ENCODE data around the gene PGM3.

DNA sequence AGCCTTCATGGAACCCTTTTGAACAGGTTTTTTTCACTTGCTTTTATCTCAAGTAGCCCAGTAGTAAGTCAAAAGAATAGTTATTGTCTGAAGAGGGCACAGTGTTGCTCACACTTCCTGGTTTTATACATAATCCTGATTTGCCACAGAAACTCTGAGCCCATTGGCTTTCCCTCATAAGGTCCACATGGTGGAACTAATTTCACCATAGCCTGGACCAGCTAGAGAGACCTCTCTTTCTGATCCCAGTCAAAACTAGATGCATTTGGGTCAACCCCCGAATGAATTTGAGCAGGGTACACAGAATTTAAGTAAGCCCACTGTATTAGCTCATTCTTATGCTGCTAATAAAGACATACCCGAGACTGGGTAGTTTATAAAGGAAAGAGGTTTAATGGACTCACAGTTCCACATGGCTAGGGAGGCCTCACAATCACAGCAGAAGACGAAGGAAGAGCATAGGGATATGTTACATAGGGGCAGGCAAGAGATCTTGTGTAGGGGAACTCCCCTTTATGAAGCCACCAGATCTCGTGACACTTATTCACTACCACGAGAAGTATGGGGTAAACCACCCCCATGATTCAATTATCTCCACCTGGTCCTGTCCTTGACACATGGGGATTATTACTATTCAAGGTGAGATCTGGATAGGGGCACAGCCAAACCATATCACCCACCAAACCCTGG lies 6.3 kb upstream of the PGM3 start:
- TF ChIP-seq TCF4 (CRISPR knock-in tag; IDR thresholded peaks at IDR 0.05; ENCODE audit: borderline replicate concordance) (no peak), POU6F1 (CRISPR knock-in tag; IDR thresholded peaks at IDR 0.05; ENCODE audit: borderline replicate concordance, low read depth) (no peak), PATZ1 (CRISPR knock-in tag; IDR thresholded peaks at IDR 0.05; ENCODE audit: borderline replicate concordance) (no peak), RARB (CRISPR knock-in tag; IDR thresholded peaks at IDR 0.05) (no peak), ZFP3 (CRISPR knock-in tag; IDR thresholded peaks at IDR 0.05) (no peak), ARNTL (CRISPR knock-in tag; IDR thresholded peaks at IDR 0.05; ENCODE audit: borderline replicate concordance, low read depth) (no peak), ZNF70 (CRISPR knock-in tag; IDR thresholded peaks at IDR 0.05) (no peak), ESRRG (CRISPR knock-in tag; IDR thresholded peaks at IDR 0.05) (no peak)
- TF ChIP-seq, protein P1, sequence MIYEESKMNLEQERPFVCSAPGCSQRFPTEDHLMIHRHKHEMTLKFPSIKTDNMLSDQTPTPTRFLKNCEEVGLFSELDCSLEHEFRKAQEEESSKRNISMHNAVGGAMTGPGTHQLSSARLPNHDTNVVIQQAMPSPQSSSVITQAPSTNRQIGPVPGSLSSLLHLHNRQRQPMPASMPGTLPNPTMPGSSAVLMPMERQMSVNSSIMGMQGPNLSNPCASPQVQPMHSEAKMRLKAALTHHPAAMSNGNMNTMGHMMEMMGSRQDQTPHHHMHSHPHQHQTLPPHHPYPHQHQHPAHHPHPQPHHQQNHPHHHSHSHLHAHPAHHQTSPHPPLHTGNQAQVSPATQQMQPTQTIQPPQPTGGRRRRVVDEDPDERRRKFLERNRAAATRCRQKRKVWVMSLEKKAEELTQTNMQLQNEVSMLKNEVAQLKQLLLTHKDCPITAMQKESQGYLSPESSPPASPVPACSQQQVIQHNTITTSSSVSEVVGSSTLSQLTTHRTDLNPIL (CRISPR knock-in tag; IDR thresholded peaks at IDR 0.05; ENCODE audit: low read depth): no peak
